Suprapubic skin (tissue), 4 donors: ENCODE measurements around the gene BCL3. TPM values are rescaled to one million over a fixed set of nuclear protein-coding genes. Genes with fewer than 3 reads are reported as not detected.

Experiments used
- DNase-seq, 2 donors: peaks; one replicate each; pipeline ENCODE4 v3.0.0-alpha.2; 2019; ENCODE audit warnings: low spot score in 2 of 2
- H3K27ac ChIP-seq: fragments of 200-600 bp; sonication (generic); one replicate; pipeline ENCODE4 v1.5.1; 2019
- H3K27me3 ChIP-seq: fragments of 200-600 bp; sonication (generic); one replicate; pipeline ENCODE4 v1.5.1; 2019
- H3K36me3 ChIP-seq: fragments of 200-600 bp; sonication (generic); one replicate; pipeline ENCODE4 v1.5.1; 2019
- H3K4me1 ChIP-seq: fragments of 200-600 bp; sonication (generic); one replicate; pipeline ENCODE4 v1.5.1; 2019
- H3K4me3 ChIP-seq: fragments of 200-600 bp; sonication (generic); one replicate; pipeline ENCODE4 v1.5.1; 2019; ENCODE audit warnings: mild to moderate bottlenecking
- H3K9me3 ChIP-seq: fragments of 200-600 bp; sonication (generic); one replicate; pipeline ENCODE4 v1.5.1; 2019
- EP300 ChIP-seq: sonication (generic); formaldehyde crosslinking; IDR thresholded peaks from one replicate; pipeline ENCODE4 v1.6.1; 2017; ENCODE audit warnings: antibody characterized with exemption
- POLR2A ChIP-seq, 2 donors: fragments of 450-650 bp; IDR thresholded peaks; one replicate each; pipeline ENCODE4 v1.6.1; 2017; ENCODE audit warnings: antibody characterized with exemption in 2 of 2, mild to moderate bottlenecking in 2 of 2, moderate library complexity in 2 of 2
- POLR2AphosphoS5 ChIP-seq, 3 donors: sonication (generic); formaldehyde crosslinking; IDR thresholded peaks; one replicate each; pipeline ENCODE4 v1.6.1; 2017; ENCODE audit warnings: antibody characterized with exemption in 3 of 3
- WGBS: methylation state at CpG from one replicate; pipeline ENCODE4 v1.1.5; 2018; 5-methylcytosine and 5-hydroxymethylcytosine counted together
- total RNA-seq, 4 donors: library from RNA; depleted of rRNA; stranded (reverse); fragments of >200 nt; gene quantifications; one replicate each; pipeline ENCODE4 v1.1.0, GENCODE V29; 2016
- TF ChIP-seq, protein P1 (sequence below), 2 donors: fragments of 200-600 bp in 1 of 2; fragments of 450-650 bp in 1 of 2; sonication (generic) in 1 of 2; IDR thresholded peaks; one replicate each; pipeline ENCODE4 v1.5.1; 2016 to 2019; ENCODE audit warnings: antibody characterized with exemption in 2 of 2, mild to moderate bottlenecking in 1 of 2, moderate library complexity in 1 of 2

The BCL3 gene
- total RNA-seq, 4 donors from 2014 or later = 13.9 to 29.1 (median 17.9) TPM

DNA sequence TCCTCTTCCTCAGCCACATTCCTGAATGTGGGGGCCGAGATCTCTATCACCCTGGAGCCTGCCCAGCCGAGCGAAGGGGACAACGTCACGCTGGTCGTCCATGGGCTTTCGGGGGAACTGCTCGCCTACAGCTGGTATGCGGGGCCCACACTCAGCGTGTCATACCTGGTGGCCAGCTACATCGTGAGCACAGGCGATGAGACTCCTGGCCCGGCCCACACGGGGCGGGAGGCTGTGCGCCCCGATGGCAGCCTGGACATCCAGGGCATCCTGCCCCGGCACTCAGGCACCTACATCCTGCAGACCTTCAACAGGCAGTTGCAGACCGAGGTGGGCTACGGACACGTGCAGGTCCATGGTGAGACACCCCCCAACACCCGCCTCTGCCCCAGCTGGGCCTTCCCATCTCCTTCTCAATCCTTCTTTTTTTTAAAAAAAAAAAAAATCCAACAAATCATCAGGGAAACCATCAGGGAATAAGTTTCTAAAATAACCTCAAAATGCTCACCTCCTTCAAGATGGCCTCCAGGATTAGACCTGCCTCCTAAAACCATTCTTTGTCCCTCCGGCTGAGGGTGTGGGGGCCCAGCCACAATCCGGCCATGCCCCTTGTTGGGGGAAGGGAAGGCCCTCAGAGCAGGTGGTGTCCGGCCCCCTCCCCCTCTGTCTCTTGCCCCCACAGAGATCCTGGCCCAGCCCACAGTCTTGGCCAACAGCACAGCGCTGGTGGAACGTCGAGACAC is 45.0 kb upstream of the BCL3 start:
- no peaks in the 10 kb centered on the region for H3K36me3 ChIP-seq
- H3K27ac ChIP-seq = no peak overlapping the region
- H3K9me3 ChIP-seq = no peaks in the 10 kb centered on the region
- TF ChIP-seq, protein P1, sequence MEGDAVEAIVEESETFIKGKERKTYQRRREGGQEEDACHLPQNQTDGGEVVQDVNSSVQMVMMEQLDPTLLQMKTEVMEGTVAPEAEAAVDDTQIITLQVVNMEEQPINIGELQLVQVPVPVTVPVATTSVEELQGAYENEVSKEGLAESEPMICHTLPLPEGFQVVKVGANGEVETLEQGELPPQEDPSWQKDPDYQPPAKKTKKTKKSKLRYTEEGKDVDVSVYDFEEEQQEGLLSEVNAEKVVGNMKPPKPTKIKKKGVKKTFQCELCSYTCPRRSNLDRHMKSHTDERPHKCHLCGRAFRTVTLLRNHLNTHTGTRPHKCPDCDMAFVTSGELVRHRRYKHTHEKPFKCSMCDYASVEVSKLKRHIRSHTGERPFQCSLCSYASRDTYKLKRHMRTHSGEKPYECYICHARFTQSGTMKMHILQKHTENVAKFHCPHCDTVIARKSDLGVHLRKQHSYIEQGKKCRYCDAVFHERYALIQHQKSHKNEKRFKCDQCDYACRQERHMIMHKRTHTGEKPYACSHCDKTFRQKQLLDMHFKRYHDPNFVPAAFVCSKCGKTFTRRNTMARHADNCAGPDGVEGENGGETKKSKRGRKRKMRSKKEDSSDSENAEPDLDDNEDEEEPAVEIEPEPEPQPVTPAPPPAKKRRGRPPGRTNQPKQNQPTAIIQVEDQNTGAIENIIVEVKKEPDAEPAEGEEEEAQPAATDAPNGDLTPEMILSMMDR (IDR thresholded peaks at IDR 0.05) = no peak
- H3K4me1 ChIP-seq = no peaks in the 10 kb centered on the region
- 82% methylated on average over 12 of the region's 28 CpGs for whole genome bisulfite sequencing
- H3K4me3 ChIP-seq = no peak overlapping the region
- no peak for DNase-seq
- H3K27me3 ChIP-seq = no peaks in the 10 kb centered on the region

- WGBS = 100% methylated on average over 1 of the region's 1 CpG
- no peak for DNase-seq
- Histone ChIP-seq H3K27me3 (no peaks in the 10 kb centered on the region), H3K27ac (no peak overlapping the region), H3K4me1 (no peaks in the 10 kb centered on the region), H3K9me3 (no peaks in the 10 kb centered on the region), H3K4me3 (no peak overlapping the region), H3K36me3 (no peaks in the 10 kb centered on the region)
- TF ChIP-seq, protein P1 (IDR thresholded peaks at IDR 0.05) = no peak
- TF ChIP-seq POLR2A (IDR thresholded peaks at IDR 0.05) (no peak), EP300 (no peak), POLR2AphosphoS5 (IDR thresholded peaks at IDR 0.05) (no peak)
Measured at GRCh38 chr19:44704982-44705381, 43.5 kb upstream of the BCL3 start.

DNA sequence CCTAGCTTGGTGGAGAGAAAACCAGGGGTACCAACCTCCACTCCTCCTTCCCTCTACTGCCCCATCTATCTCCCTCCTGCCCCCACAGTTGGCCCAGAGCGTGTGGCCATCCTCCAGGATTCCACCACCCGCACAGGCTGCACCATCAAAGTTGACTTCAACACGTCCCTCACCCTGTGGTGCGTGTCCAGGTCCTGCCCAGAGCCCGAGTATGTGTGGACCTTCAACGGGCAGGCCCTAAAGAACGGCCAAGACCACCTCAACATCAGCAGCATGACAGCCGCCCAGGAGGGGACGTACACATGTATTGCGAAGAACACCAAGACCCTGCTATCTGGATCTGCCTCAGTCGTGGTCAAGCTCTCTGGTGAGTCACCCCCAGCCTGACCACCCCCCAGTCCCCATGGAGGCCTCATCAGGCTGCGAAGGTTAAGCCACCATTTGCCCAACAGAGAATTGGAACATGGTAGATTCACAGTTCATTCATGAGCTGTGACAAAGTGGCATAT is 43.0 kb upstream of the BCL3 start:
- no peak for DNase-seq
- H3K27ac ChIP-seq = no peak overlapping the region
- no peaks in the 10 kb centered on the region for H3K9me3 ChIP-seq
- no peaks in the 10 kb centered on the region for H3K27me3 ChIP-seq
- no peaks in the 10 kb centered on the region for H3K36me3 ChIP-seq
- no peaks in the 10 kb centered on the region for H3K4me1 ChIP-seq
- TF ChIP-seq, protein P1 (IDR thresholded peaks at IDR 0.05) = no peak
- TF ChIP-seq POLR2AphosphoS5 (IDR thresholded peaks at IDR 0.05) = no peak
- TF ChIP-seq POLR2A (IDR thresholded peaks at IDR 0.05) = no peak
- TF ChIP-seq EP300 = no peak
- WGBS = 96% methylated on average over 5 of the region's 12 CpGs
- no peak overlapping the region for H3K4me3 ChIP-seq

- DNase-seq = no peak
- whole genome bisulfite sequencing = 84% methylated on average over 4 of the region's 6 CpGs
- no peaks in the 10 kb centered on the region for H3K36me3 ChIP-seq
- no peak overlapping the region for H3K4me3 ChIP-seq
- no peak overlapping the region for H3K27ac ChIP-seq
- no peaks in the 10 kb centered on the region for H3K27me3 ChIP-seq
- no peak for TF ChIP-seq POLR2A (IDR thresholded peaks at IDR 0.05)
- no peak for TF ChIP-seq EP300
- H3K4me1 ChIP-seq = no peaks in the 10 kb centered on the region
- H3K9me3 ChIP-seq = no peaks in the 10 kb centered on the region
Measured at GRCh38 chr19:44706506-44707236, 41.8 kb upstream of the BCL3 start.

GRCh38 chr19:44707794-44708193 is 40.7 kb upstream of the BCL3 start:
- 88% methylated on average over 13 of the region's 20 CpGs for WGBS

More at GRCh38 chr19:44707794-44708193, 40.7 kb upstream of the BCL3 start:
- no peaks in the 10 kb centered on the region for H3K27me3 ChIP-seq
- H3K9me3 ChIP-seq = no peaks in the 10 kb centered on the region
- no peak overlapping the region for H3K27ac ChIP-seq
- no peak for DNase-seq
- TF ChIP-seq, protein P1 (IDR thresholded peaks at IDR 0.05) = no peak
- TF ChIP-seq POLR2AphosphoS5 (IDR thresholded peaks at IDR 0.05) (no peak), POLR2A (IDR thresholded peaks at IDR 0.05) (no peak), EP300 (no peak)
- H3K36me3 ChIP-seq = no peaks in the 10 kb centered on the region
- no peak overlapping the region for H3K4me3 ChIP-seq
- H3K4me1 ChIP-seq = no peaks in the 10 kb centered on the region
